ENCODE data around the gene SPTBN1. TPM values are rescaled to one million over a fixed set of nuclear protein-coding genes. Genes with fewer than 3 reads are reported as not detected.
A peak's percentile ranks its signal among the peaks of the same experiment; 100 is the strongest.

SPTBN1 gene
- total RNA-seq, 2 experiments from 2014 or later: 103 to 107 TPM

- Mint-ChIP-seq H3K4me3 (no peak overlapping the region), H3K4me1 (ENCODE audit: low read depth) (peaks cover 8% of the 10 kb centered on the region), H3K27ac (no peak overlapping the region), H3K9me3 (no peaks in the 10 kb centered on the region), H3K36me3 (ENCODE audit: low read depth) (no peaks in the 10 kb centered on the region), H3K27me3 (ENCODE audit: low read depth) (no peaks in the 10 kb centered on the region)
- CTCF ChIA-PET: no interaction called here
- intact Hi-C loops (cut with micrococcal nuclease): no loop called here
- DNase-seq: no peak
Measured at GRCh38 chr2:54423213-54423612, 32.9 kb upstream of the SPTBN1 start.

GRCh38 chr2:54424555-54425163 is 31.5 kb upstream of the SPTBN1 start:
- Mint-ChIP-seq H3K27ac (no peak overlapping the region), H3K4me1 (ENCODE audit: low read depth) (peaks cover 9% of the 10 kb centered on the region), H3K27me3 (ENCODE audit: low read depth) (no peaks in the 10 kb centered on the region), H3K9me3 (no peaks in the 10 kb centered on the region), H3K36me3 (ENCODE audit: low read depth) (no peaks in the 10 kb centered on the region), H3K4me3 (no peak overlapping the region)
- intact Hi-C loops (cut with micrococcal nuclease): no loop called here
- DNase-seq: no peak
- CTCF ChIA-PET: interaction anchor here (0.6 kb wide), 1 partner anchor 217 kb away, joined by 3 read pairs; no protein-coding TSS in a partner anchor

- H3K27ac Mint-ChIP-seq: no peak overlapping the region
- H3K36me3 Mint-ChIP-seq (ENCODE audit: low read depth): no peaks in the 10 kb centered on the region
- H3K4me1 Mint-ChIP-seq (ENCODE audit: low read depth): peaks cover 7% of the 10 kb centered on the region
- intact Hi-C loops (cut with micrococcal nuclease): no loop called here
- CTCF ChIA-PET: no interaction called here
- H3K4me3 Mint-ChIP-seq: no peak overlapping the region
- no peaks in the 10 kb centered on the region for H3K27me3 Mint-ChIP-seq (ENCODE audit: low read depth)
- no peak for DNase-seq
- H3K9me3 Mint-ChIP-seq: no peaks in the 10 kb centered on the region
Measured at GRCh38 chr2:54428108-54428831, 27.9 kb upstream of the SPTBN1 start.

- Mint-ChIP-seq H3K27me3 (ENCODE audit: low read depth) (no peaks in the 10 kb centered on the region), H3K4me3 (no peak overlapping the region), H3K27ac (no peak overlapping the region), H3K4me1 (ENCODE audit: low read depth) (peaks cover 7% of the 10 kb centered on the region), H3K36me3 (ENCODE audit: low read depth) (no peaks in the 10 kb centered on the region), H3K9me3 (no peaks in the 10 kb centered on the region)
- no peak for DNase-seq
- intact Hi-C loops (cut with micrococcal nuclease): no loop called here
- CTCF ChIA-PET: no interaction called here
Measured at GRCh38 chr2:54429054-54429453, 27.1 kb upstream of the SPTBN1 start.

- intact Hi-C loops (cut with micrococcal nuclease): no loop called here
- peaks cover 7% of the 10 kb centered on the region for H3K4me1 Mint-ChIP-seq (ENCODE audit: low read depth)
- H3K36me3 Mint-ChIP-seq (ENCODE audit: low read depth): no peaks in the 10 kb centered on the region
- no peaks in the 10 kb centered on the region for H3K9me3 Mint-ChIP-seq
- CTCF ChIA-PET: no interaction called here
- no peak overlapping the region for H3K4me3 Mint-ChIP-seq
- H3K27me3 Mint-ChIP-seq (ENCODE audit: low read depth): no peaks in the 10 kb centered on the region
- H3K27ac Mint-ChIP-seq: no peak overlapping the region
- DNase-seq: peak; percentile 25
Measured at GRCh38 chr2:54429811-54430551, 26.1 kb upstream of the SPTBN1 start.

- H3K27ac Mint-ChIP-seq: no peak overlapping the region
- peaks cover 7% of the 10 kb centered on the region for H3K4me1 Mint-ChIP-seq (ENCODE audit: low read depth)
- intact Hi-C loops (cut with micrococcal nuclease): no loop called here
- no peaks in the 10 kb centered on the region for H3K27me3 Mint-ChIP-seq (ENCODE audit: low read depth)
- CTCF ChIA-PET: no interaction called here
- H3K36me3 Mint-ChIP-seq (ENCODE audit: low read depth): no peaks in the 10 kb centered on the region
- no peak for DNase-seq
- H3K4me3 Mint-ChIP-seq: no peak overlapping the region
- H3K9me3 Mint-ChIP-seq: no peaks in the 10 kb centered on the region
Measured at GRCh38 chr2:54430649-54431048, 25.5 kb upstream of the SPTBN1 start.

GRCh38 chr2:54432251-54433015 is 23.7 kb upstream of the SPTBN1 start:
- H3K27ac Mint-ChIP-seq: no peak overlapping the region
- no peak overlapping the region for H3K4me3 Mint-ChIP-seq
- H3K4me1 Mint-ChIP-seq (ENCODE audit: low read depth): peaks cover 7% of the 10 kb centered on the region
- no peaks in the 10 kb centered on the region for H3K27me3 Mint-ChIP-seq (ENCODE audit: low read depth)
- H3K9me3 Mint-ChIP-seq: no peaks in the 10 kb centered on the region
- DNase-seq: no peak
- CTCF ChIA-PET: no interaction called here
- intact Hi-C loops (cut with micrococcal nuclease): no loop called here
- no peaks in the 10 kb centered on the region for H3K36me3 Mint-ChIP-seq (ENCODE audit: low read depth)

GRCh38 chr2:54434229-54434628 is 21.9 kb upstream of the SPTBN1 start:
- DNase-seq: no peak
- no peaks in the 10 kb centered on the region for H3K9me3 Mint-ChIP-seq
- no peaks in the 10 kb centered on the region for H3K27me3 Mint-ChIP-seq (ENCODE audit: low read depth)
- intact Hi-C loops (cut with micrococcal nuclease): no loop called here
- H3K27ac Mint-ChIP-seq: no peak overlapping the region
- CTCF ChIA-PET: no interaction called here
- H3K4me3 Mint-ChIP-seq: no peak overlapping the region
- peaks cover 7% of the 10 kb centered on the region for H3K4me1 Mint-ChIP-seq (ENCODE audit: low read depth)
- no peaks in the 10 kb centered on the region for H3K36me3 Mint-ChIP-seq (ENCODE audit: low read depth)

GRCh38 chr2:54434711-54435110 is 21.4 kb upstream of the SPTBN1 start:
- Mint-ChIP-seq H3K36me3 (ENCODE audit: low read depth) (no peaks in the 10 kb centered on the region), H3K4me1 (ENCODE audit: low read depth) (peaks cover 6% of the 10 kb centered on the region), H3K4me3 (no peak overlapping the region), H3K9me3 (no peaks in the 10 kb centered on the region), H3K27me3 (ENCODE audit: low read depth) (no peaks in the 10 kb centered on the region), H3K27ac (no peak overlapping the region)
- CTCF ChIA-PET: no interaction called here
- DNase-seq: no peak
- intact Hi-C loops (cut with micrococcal nuclease): no loop called here

GRCh38 chr2:54435325-54436226 is 20.6 kb upstream of the SPTBN1 start:
- intact Hi-C loops (cut with micrococcal nuclease): no loop called here
- Mint-ChIP-seq H3K4me3 (no peak overlapping the region), H3K27me3 (ENCODE audit: low read depth) (no peaks in the 10 kb centered on the region), H3K4me1 (ENCODE audit: low read depth) (no peaks in the 10 kb centered on the region), H3K36me3 (ENCODE audit: low read depth) (no peaks in the 10 kb centered on the region), H3K27ac (no peak overlapping the region), H3K9me3 (no peaks in the 10 kb centered on the region)
- CTCF ChIA-PET: no interaction called here
- DNase-seq: no peak

- H3K4me1 Mint-ChIP-seq (ENCODE audit: low read depth): no peaks in the 10 kb centered on the region
- no peaks in the 10 kb centered on the region for H3K9me3 Mint-ChIP-seq
- H3K4me3 Mint-ChIP-seq: no peak overlapping the region
- H3K27ac Mint-ChIP-seq: no peak overlapping the region
- no peaks in the 10 kb centered on the region for H3K36me3 Mint-ChIP-seq (ENCODE audit: low read depth)
- intact Hi-C loops (cut with micrococcal nuclease): no loop called here
- DNase-seq: no peak
- H3K27me3 Mint-ChIP-seq (ENCODE audit: low read depth): no peaks in the 10 kb centered on the region
- CTCF ChIA-PET: no interaction called here
Measured at GRCh38 chr2:54437588-54437987, 18.5 kb upstream of the SPTBN1 start.

- DNase-seq: no peak
- CTCF ChIA-PET: no interaction called here
- H3K27ac Mint-ChIP-seq: no peak overlapping the region
- no peak overlapping the region for H3K4me3 Mint-ChIP-seq
- H3K4me1 Mint-ChIP-seq (ENCODE audit: low read depth): no peaks in the 10 kb centered on the region
- no peaks in the 10 kb centered on the region for H3K27me3 Mint-ChIP-seq (ENCODE audit: low read depth)
- no peaks in the 10 kb centered on the region for H3K36me3 Mint-ChIP-seq (ENCODE audit: low read depth)
- no peaks in the 10 kb centered on the region for H3K9me3 Mint-ChIP-seq
- intact Hi-C loops (cut with micrococcal nuclease): no loop called here
Measured at GRCh38 chr2:54438271-54438670, 17.9 kb upstream of the SPTBN1 start.
